ENCODE data around the gene SLC16A7.
"Not testable (repeated sequence)": the region's sequence is repeated elsewhere in the genome, so short reads cannot be mapped to it uniquely, and the experiment has no call there.

Gene SLC16A7

GRCh38 chr12:59736786-59737185 is 141.0 kb downstream of the SLC16A7 start:
- DNase-seq (ENCODE audit: low read depth): peak; percentile 49
- in situ Hi-C loops (cut with HindIII; ENCODE audit: low sequenced_read_pairs): no loop called here
- TF ChIP-seq, protein P1, sequence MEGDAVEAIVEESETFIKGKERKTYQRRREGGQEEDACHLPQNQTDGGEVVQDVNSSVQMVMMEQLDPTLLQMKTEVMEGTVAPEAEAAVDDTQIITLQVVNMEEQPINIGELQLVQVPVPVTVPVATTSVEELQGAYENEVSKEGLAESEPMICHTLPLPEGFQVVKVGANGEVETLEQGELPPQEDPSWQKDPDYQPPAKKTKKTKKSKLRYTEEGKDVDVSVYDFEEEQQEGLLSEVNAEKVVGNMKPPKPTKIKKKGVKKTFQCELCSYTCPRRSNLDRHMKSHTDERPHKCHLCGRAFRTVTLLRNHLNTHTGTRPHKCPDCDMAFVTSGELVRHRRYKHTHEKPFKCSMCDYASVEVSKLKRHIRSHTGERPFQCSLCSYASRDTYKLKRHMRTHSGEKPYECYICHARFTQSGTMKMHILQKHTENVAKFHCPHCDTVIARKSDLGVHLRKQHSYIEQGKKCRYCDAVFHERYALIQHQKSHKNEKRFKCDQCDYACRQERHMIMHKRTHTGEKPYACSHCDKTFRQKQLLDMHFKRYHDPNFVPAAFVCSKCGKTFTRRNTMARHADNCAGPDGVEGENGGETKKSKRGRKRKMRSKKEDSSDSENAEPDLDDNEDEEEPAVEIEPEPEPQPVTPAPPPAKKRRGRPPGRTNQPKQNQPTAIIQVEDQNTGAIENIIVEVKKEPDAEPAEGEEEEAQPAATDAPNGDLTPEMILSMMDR (IDR thresholded peaks at IDR 0.05; ENCODE audit: low read depth, low read length, missing control alignments): no peak
- no peak overlapping the region for H3K4me3 ChIP-seq (ENCODE audit: low read depth, low read length)

DNA sequence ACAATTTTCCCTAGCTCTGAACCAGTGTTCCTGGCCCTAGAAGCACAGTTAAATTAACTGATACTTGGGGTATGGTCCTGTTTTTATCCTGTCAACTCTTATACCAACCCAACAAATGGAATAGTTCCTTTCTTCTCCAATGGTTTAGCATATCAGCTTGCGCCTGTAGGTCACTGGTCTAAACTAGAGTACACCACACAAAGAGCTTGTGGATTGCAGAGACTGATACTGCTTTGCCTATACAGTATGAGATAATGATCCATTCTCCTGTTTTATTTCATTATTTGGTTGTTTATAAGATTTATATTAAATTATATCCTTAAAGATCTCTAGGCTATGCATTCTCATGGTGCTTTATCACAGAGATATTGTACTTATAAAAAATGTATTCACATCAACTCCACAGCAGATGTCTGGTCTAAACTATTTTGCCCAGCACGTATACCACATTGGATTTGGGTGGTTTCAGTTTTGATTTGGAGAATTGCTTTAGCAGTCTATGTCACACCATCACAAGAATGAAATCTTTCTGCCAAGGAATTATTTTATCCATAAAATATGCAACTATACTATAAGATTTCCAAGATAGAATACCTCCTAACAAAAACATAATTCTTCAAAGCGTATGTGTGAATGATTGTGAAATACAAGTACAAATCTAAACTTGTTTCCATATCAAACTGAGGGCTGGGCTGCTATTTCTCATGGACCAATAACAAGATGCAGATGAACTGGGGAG is 142.1 kb downstream of the SLC16A7 start:
- in situ Hi-C loops (cut with HindIII; ENCODE audit: low sequenced_read_pairs): no loop called here
- H3K4me3 ChIP-seq (ENCODE audit: low read depth, low read length): no peak overlapping the region
- TF ChIP-seq, protein P1 (IDR thresholded peaks at IDR 0.05; ENCODE audit: low read depth, low read length, missing control alignments): no peak
- no peak for DNase-seq (ENCODE audit: low read depth)

GRCh38 chr12:59742841-59743240 is 147.0 kb downstream of the SLC16A7 start:
- TF ChIP-seq, protein P1 (IDR thresholded peaks at IDR 0.05; ENCODE audit: low read depth, low read length, missing control alignments): no peak
- peak; percentile 8 for DNase-seq (ENCODE audit: low read depth)
- H3K4me3 ChIP-seq (ENCODE audit: low read depth, low read length): no peak overlapping the region
- in situ Hi-C loops (cut with HindIII; ENCODE audit: low sequenced_read_pairs): no loop called here

DNA sequence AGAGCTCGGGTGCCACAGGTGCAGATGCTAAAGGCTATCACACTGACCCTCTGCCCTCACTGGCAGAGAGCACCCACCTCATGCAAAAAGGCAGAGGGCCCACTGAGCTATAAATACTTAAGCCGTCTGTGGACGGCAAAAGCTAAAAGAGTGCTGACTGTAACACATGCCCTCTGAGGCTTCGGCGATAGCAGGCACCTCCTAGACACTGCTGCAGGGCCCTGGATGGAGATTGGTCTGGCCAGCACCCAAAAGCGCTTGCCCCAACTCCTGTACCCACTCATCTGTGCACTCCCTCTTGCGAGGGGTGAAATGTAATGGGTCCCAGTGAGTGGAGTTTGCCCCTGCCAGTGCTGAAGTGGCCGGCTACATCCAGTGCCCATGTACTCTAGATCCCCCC is 148.7 kb downstream of the SLC16A7 start:
- H3K4me3 ChIP-seq (ENCODE audit: low read depth, low read length): no peak overlapping the region
- DNase-seq (ENCODE audit: low read depth): no peak
- TF ChIP-seq, protein P1 (IDR thresholded peaks at IDR 0.05; ENCODE audit: low read depth, low read length, missing control alignments): no peak
- in situ Hi-C loops (cut with HindIII; ENCODE audit: low sequenced_read_pairs): no loop called here

GRCh38 chr12:59751091-59751490 is 155.3 kb downstream of the SLC16A7 start:
- DNase-seq (ENCODE audit: low read depth); H3K4me3 ChIP-seq (ENCODE audit: low read depth, low read length); in situ Hi-C loops (cut with HindIII; ENCODE audit: low sequenced_read_pairs): not testable (repeated sequence)

- DNase-seq (ENCODE audit: low read depth): no peak
- TF ChIP-seq, protein P1 (IDR thresholded peaks at IDR 0.05; ENCODE audit: low read depth, low read length, missing control alignments): no peak
Measured at GRCh38 chr12:59761542-59761941, 165.7 kb downstream of the SLC16A7 start.

GRCh38 chr12:59763835-59764234 is 168.0 kb downstream of the SLC16A7 start:
- no peak overlapping the region for H3K4me3 ChIP-seq (ENCODE audit: low read depth, low read length)
- in situ Hi-C loops (cut with HindIII; ENCODE audit: low sequenced_read_pairs): no loop called here
- no peak for DNase-seq (ENCODE audit: low read depth)
- TF ChIP-seq, protein P1 (IDR thresholded peaks at IDR 0.05; ENCODE audit: low read depth, low read length, missing control alignments): no peak

More at GRCh38 chr12:59761542-59761941, 165.7 kb downstream of the SLC16A7 start:
- H3K4me3 ChIP-seq (ENCODE audit: low read depth, low read length): no peak overlapping the region
- in situ Hi-C loops (cut with HindIII; ENCODE audit: low sequenced_read_pairs): no loop called here
